Daoy (cell line): ENCODE data around the gene ATN1. TPM values are rescaled to one million over a fixed set of nuclear protein-coding genes. Genes with fewer than 3 reads are reported as not detected.
A peak's percentile ranks its signal among the peaks of the same experiment; 100 is the strongest.

Experiments used
- DNase-seq: peaks from one replicate; pipeline ENCODE4 v3.0.0-alpha.2; 2015; ENCODE audit warnings: low read depth
- total RNA-seq: library from RNA; depleted of rRNA; stranded (reverse); fragments of >200 nt; shearing (Covaris generic); gene quantifications from 2 replicates; pipeline ENCODE4 v1.2.3, GENCODE V29; 2014; rRNA removed

ATN1 gene
- total RNA-seq, 1 experiment from 2014 or later: 5.4 TPM

- DNase-seq: no peak
Observed at GRCh38 chr12:6975297-6976032, 47.7 kb downstream of the ATN1 start.

GRCh38 chr12:6977653-6978052 is 49.9 kb downstream of the ATN1 start:
- peak; percentile 2 for DNase-seq

GRCh38 chr12:6978188-6978587 is 50.4 kb downstream of the ATN1 start:
- no peak for DNase-seq

DNA sequence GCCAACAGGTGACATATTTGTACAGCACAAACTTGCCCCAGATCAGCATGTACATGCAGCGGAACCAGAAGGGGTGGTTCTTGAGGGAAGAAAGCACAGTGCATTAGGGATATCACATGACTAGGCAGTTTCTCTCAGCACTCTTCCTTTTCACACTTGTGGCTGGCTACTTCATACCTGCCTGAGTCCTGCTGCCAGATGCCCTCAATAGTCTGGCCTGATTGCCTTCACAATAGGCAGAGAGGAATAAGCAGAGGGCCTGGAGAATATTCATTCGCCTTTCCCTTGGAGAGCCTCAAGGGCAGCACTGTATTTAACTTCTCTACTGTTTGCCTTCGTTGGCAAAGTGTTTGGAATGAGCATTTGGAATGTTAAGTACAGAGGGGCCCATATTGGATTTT is 50.9 kb downstream of the ATN1 start:
- DNase-seq: no peak

DNA sequence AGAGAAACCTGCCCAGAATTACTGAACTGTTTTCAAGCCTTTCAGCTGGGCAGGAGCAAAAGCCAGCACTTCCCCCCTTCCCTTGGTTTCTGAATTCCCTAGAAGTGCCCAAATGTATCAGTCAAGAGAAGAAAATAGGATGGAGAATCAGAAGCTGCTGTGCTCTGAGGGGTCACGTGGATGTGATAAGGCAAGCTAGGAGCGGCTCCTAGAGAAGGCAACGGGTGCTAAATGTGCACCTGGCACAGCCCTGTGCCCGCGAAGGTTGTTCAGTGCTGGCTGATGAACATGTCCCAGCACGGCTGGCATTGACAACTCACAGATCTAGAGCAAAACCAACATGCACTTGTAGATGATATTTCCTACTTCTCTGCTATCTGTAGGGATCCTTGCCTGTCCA is 51.3 kb downstream of the ATN1 start:
- DNase-seq: no peak

GRCh38 chr12:6979453-6979852 is 51.7 kb downstream of the ATN1 start:
- no peak for DNase-seq

- no peak for DNase-seq
Observed at GRCh38 chr12:6980075-6980474, 52.3 kb downstream of the ATN1 start.

GRCh38 chr12:6980740-6981139 is 53.0 kb downstream of the ATN1 start:
- no peak for DNase-seq

- DNase-seq: no peak
Observed at GRCh38 chr12:6981152-6982052, 53.6 kb downstream of the ATN1 start.

GRCh38 chr12:6982532-6982931 is 54.8 kb downstream of the ATN1 start:
- no peak for DNase-seq

DNA sequence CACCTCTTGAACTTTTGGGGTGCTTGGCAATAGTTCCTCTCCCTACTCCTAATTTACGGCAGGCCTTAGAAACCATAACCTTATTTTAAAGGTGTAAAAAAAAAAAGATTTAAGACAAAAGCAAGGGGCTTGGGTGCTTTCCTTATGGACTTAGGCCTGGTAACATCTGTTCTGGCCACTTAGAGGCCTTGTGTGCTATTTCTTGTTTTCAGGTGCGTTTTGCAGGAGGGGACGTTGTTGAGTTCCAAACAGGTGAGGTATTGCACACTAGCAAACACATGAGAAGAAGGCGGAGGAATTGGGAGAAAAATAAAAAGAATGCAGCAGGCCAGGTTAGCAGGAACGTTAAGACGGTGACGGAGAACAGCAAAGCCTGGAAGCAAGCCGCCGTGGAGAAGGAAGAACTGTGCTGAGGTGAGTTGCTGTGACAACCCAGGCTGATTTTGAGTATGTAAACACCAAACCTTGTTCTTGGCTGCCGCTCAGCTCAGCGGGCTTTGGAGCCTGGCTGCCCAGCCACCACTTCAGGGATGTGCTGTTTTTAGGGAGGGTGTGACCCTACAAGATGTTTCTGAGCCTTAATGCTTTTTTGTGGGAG is 60.3 kb downstream of the ATN1 start:
- DNase-seq: no peak

Other genes with a start within 250 kb of the ATN1 start
- 15.9 and 21.8 TPM in 2 replicates for gene ZNF384, start 238.6 kb upstream of the ATN1 start, total RNA-seq
- 0.06 TPM in 1 of 2 replicates, not detected in the other for gene PIANP, start 227.1 kb upstream of the ATN1 start, total RNA-seq
- 88.4 and 96.6 TPM in 2 replicates for gene COPS7A, start 203.9 kb upstream of the ATN1 start, total RNA-seq
- 226 and 233 TPM in 2 replicates for gene MLF2, start 174.8 kb upstream of the ATN1 start, total RNA-seq
- 196 and 217 TPM in 2 replicates for gene PTMS, start 161.6 kb upstream of the ATN1 start, total RNA-seq
- 0.33 TPM in 1 of 2 replicates, not detected in the other for gene LAG3, start 155.4 kb upstream of the ATN1 start, total RNA-seq
- gene CD4, start 138.4 kb upstream of the ATN1 start, total RNA-seq: not detected in 2 replicates
- 0.74 and 0.92 TPM in 2 replicates for gene GPR162, start 106.1 kb upstream of the ATN1 start, total RNA-seq
- 24.1 and 24.8 TPM in 2 replicates for gene P3H3, start 99.6 kb upstream of the ATN1 start, total RNA-seq
- 0.71 and 1.4 TPM in 2 replicates for gene GNB3, start 87.0 kb upstream of the ATN1 start, total RNA-seq
- gene CDCA3, start 76.7 kb upstream of the ATN1 start, total RNA-seq: 107 TPM in 2 replicates
- 134 and 140 TPM in 2 replicates for gene USP5, start 75.8 kb upstream of the ATN1 start, total RNA-seq
- gene TPI1, start 60.4 kb upstream of the ATN1 start, total RNA-seq: 1,485 and 1,599 TPM in 2 replicates
- 2.9 and 8.3 TPM in 2 replicates for gene SPSB2, start 54.7 kb upstream of the ATN1 start, total RNA-seq
- gene LRRC23, start 23.1 kb upstream of the ATN1 start, total RNA-seq: 7.0 and 16.1 TPM in 2 replicates
- gene ENO2, start 13.4 kb upstream of the ATN1 start, total RNA-seq: 9.0 and 13.4 TPM in 2 replicates
- not detected in 2 replicates for gene RNU7-1, start 15.9 kb downstream of the ATN1 start, total RNA-seq
- 216 and 272 TPM in 2 replicates for gene C12orf57, start 16.1 kb downstream of the ATN1 start, total RNA-seq
- gene PTPN6, start 23.4 kb downstream of the ATN1 start, total RNA-seq: not detected in 2 replicates
- gene PHB2, start 42.7 kb downstream of the ATN1 start, total RNA-seq: 423 and 482 TPM in 2 replicates
- 133 and 151 TPM in 2 replicates for gene EMG1, start 43.0 kb downstream of the ATN1 start, total RNA-seq
- gene LPCAT3, start 90.5 kb downstream of the ATN1 start, total RNA-seq: 9.7 and 13.7 TPM in 2 replicates
- 5.5 and 5.7 TPM in 2 replicates for gene C1S, start 132.8 kb downstream of the ATN1 start, total RNA-seq
- 2.3 and 2.9 TPM in 2 replicates for gene C1R, start 164.5 kb downstream of the ATN1 start, total RNA-seq
- gene C1RL, start 181.3 kb downstream of the ATN1 start, total RNA-seq: 3.1 and 13.3 TPM in 2 replicates
- gene RBP5, start 200.9 kb downstream of the ATN1 start, total RNA-seq: 0.46 TPM in 1 of 2 replicates, not detected in the other
- 3.7 and 10.6 TPM in 2 replicates for gene CLSTN3, start 202.4 kb downstream of the ATN1 start, total RNA-seq